Body of pancreas (tissue), 4 donors: ENCODE measurements around the gene XCR1. TPM values are rescaled to one million over a fixed set of nuclear protein-coding genes. Genes with fewer than 3 reads are reported as not detected.
"Not testable (repeated sequence)": the region's sequence is repeated elsewhere in the genome, so short reads cannot be mapped to it uniquely, and the experiment has no call there.

Source experiments
- ATAC-seq: fragments of 150-250 bp; one replicate; pipeline ENCODE4 v1.9.1; 2016
- DNase-seq, 4 donors: peaks; one replicate each; pipeline ENCODE4 v3.0.0-alpha.2; 2019
- H3K27ac ChIP-seq, 4 donors: fragments of 200-600 bp; sonication (generic); 1 replicate in 3 of 4; 2 replicates in 1 of 4; pipeline versions ENCODE4 v1.5.1 to v1.6.1; 2016 to 2019; ENCODE audit warnings: mild to moderate bottlenecking in 1 of 4, mixed read lengths in 1 of 4, moderate library complexity in 1 of 4
- H3K27me3 ChIP-seq, 2 donors: fragments of 200-600 bp; sonication (generic); one replicate each; pipeline ENCODE4 v1.6.0; 2016; ENCODE audit warnings: mild to moderate bottlenecking in 1 of 2
- H3K36me3 ChIP-seq, 2 donors: fragments of 200-600 bp; sonication (generic); replicated peaks in 1 of 2; 2 replicates each; pipeline ENCODE4 v1.5.1; 2016; ENCODE audit warnings: low read depth in 2 of 2; ENCODE audit not compliant: insufficient read depth in 1 of 2
- H3K4me1 ChIP-seq: fragments of 200-600 bp; sonication (generic); one replicate; pipeline ENCODE4 v1.6.0; 2016
- H3K4me3 ChIP-seq, 2 donors: fragments of 200-600 bp; sonication (generic); 1 replicate in 1 of 2; 2 replicates in 1 of 2; pipeline ENCODE4 v1.5.1; 2016 to 2019
- H3K9me3 ChIP-seq, 3 donors: fragments of 200-600 bp; sonication (generic); 1 replicate in 2 of 3; 2 replicates in 1 of 3; pipeline ENCODE4 v1.5.1; 2016
- CTCF ChIP-seq, 7 experiments: fragments of 450-650 bp in 4 of 7; fragments of 200-600 bp in 3 of 7; sonication (generic) in 3 of 7; IDR thresholded peaks; one replicate each; pipeline ENCODE4 v1.5.1; 2016 to 2019; ENCODE audit warnings: antibody characterized with exemption in 7 of 7
- POLR2A ChIP-seq, 3 donors: fragments of 450-650 bp; IDR thresholded peaks; one replicate each; pipeline ENCODE4 v1.6.1; 2016; ENCODE audit warnings: antibody characterized with exemption in 3 of 3, mild to moderate bottlenecking in 2 of 3
- WGBS, 2 donors: methylation state at CpG; one replicate each; pipeline ENCODE4 v1.1.5; 2017; 5-methylcytosine and 5-hydroxymethylcytosine counted together
- intact Hi-C: fragments of 100-400 bp; cut with DNase I; formaldehyde crosslinking; loops from one replicate; pipeline ENCODE4 v1.15.1; 2023
- total RNA-seq, 2 donors: library from RNA; depleted of rRNA; stranded (reverse); fragments of >200 nt; gene quantifications; one replicate each; pipeline ENCODE4 v1.1.0, GENCODE V29; 2016

Gene XCR1
- total RNA-seq, 2 donors from 2014 or later: not detected

- WGBS, 2 donors: 77 to 84% methylated on average over 5 of the region's 5 CpGs
- no peak for ATAC-seq
- no peak overlapping the region for H3K4me3 ChIP-seq
- intact Hi-C loops: no loop called here
- DNase-seq: no peak
- TF ChIP-seq CTCF (IDR thresholded peaks at IDR 0.05): no peak
- TF ChIP-seq POLR2A (IDR thresholded peaks at IDR 0.05): no peak
- no peak overlapping the region for H3K27ac ChIP-seq
- H3K36me3 ChIP-seq: no peaks in the 10 kb centered on the region
- no peaks in the 10 kb centered on the region for H3K9me3 ChIP-seq
- H3K4me1 ChIP-seq: no peaks in the 10 kb centered on the region
- H3K27me3 ChIP-seq: no peaks in the 10 kb centered on the region
Measured at GRCh38 chr3:46049093-46049492, 21.8 kb upstream of the XCR1 start.

GRCh38 chr3:46046231-46046630 is 18.9 kb upstream of the XCR1 start:
- H3K4me3 ChIP-seq, DNase-seq, H3K4me1 ChIP-seq, ATAC-seq, H3K27me3 ChIP-seq, H3K27ac ChIP-seq, intact Hi-C loops, H3K36me3 ChIP-seq, H3K9me3 ChIP-seq: not testable (repeated sequence)
- WGBS, 2 donors: 67 to 73% methylated on average over 5 of the region's 5 CpGs

- H3K27me3 ChIP-seq: no peaks in the 10 kb centered on the region
- TF ChIP-seq POLR2A (IDR thresholded peaks at IDR 0.05): no peak
- no peak for TF ChIP-seq CTCF (IDR thresholded peaks at IDR 0.05)
- no peak overlapping the region for H3K27ac ChIP-seq
- intact Hi-C loops: no loop called here
- no peaks in the 10 kb centered on the region for H3K4me1 ChIP-seq
- 90 to 91% methylated on average over 1 of the region's 1 CpG for WGBS, 2 donors
- ATAC-seq (no peak), DNase-seq (no peak)
- no peaks in the 10 kb centered on the region for H3K36me3 ChIP-seq
- H3K4me3 ChIP-seq: no peak overlapping the region
- no peaks in the 10 kb centered on the region for H3K9me3 ChIP-seq
Measured at GRCh38 chr3:46038916-46039315, 11.6 kb upstream of the XCR1 start.

GRCh38 chr3:46038071-46038470 is 10.8 kb upstream of the XCR1 start:
- 70 to 85% methylated on average over 3 of the region's 3 CpGs for WGBS, 2 donors
- intact Hi-C loops: not testable (repeated sequence)

GRCh38 chr3:46036191-46036590 is 8.9 kb upstream of the XCR1 start:
- Histone ChIP-seq H3K27me3 (no peaks in the 10 kb centered on the region), H3K4me3 (no peak overlapping the region), H3K4me1 (no peaks in the 10 kb centered on the region), H3K36me3 (no peaks in the 10 kb centered on the region), H3K9me3 (no peaks in the 10 kb centered on the region), H3K27ac (no peak overlapping the region)
- intact Hi-C loops: no loop called here
- ATAC-seq (no peak), DNase-seq (no peak)
- TF ChIP-seq CTCF (IDR thresholded peaks at IDR 0.05): no peak
- no peak for TF ChIP-seq POLR2A (IDR thresholded peaks at IDR 0.05)
- WGBS, 2 donors: 74 to 90% methylated on average over 1 of the region's 1 CpG

More at GRCh38 chr3:46038071-46038470, 10.8 kb upstream of the XCR1 start:
- not testable (repeated sequence) for H3K9me3 ChIP-seq, H3K4me1 ChIP-seq, H3K27me3 ChIP-seq, H3K4me3 ChIP-seq, H3K36me3 ChIP-seq, DNase-seq, ATAC-seq, H3K27ac ChIP-seq

GRCh38 chr3:46031747-46032146 is 4.5 kb upstream of the XCR1 start:
- TF ChIP-seq POLR2A (IDR thresholded peaks at IDR 0.05): no peak
- no peak for TF ChIP-seq CTCF (IDR thresholded peaks at IDR 0.05)
- intact Hi-C loops: no loop called here
- Histone ChIP-seq H3K9me3 (peaks cover 0 to 8% (median 0%) of the 10 kb centered on the region in 3 donors), H3K27me3 (no peaks in the 10 kb centered on the region), H3K4me1 (no peaks in the 10 kb centered on the region), H3K36me3 (no peaks in the 10 kb centered on the region), H3K27ac (no peak overlapping the region), H3K4me3 (no peak overlapping the region)
- ATAC-seq (no peak), DNase-seq (no peak)
- WGBS, 2 donors: 83 to 89% methylated on average over 1 to 2 of the region's 2 CpGs
